ENCODE results near the gene P2RY12. TPM values are rescaled to one million over a fixed set of nuclear protein-coding genes. Genes with fewer than 3 reads are reported as not detected.

The P2RY12 gene
- total and polyA plus RNA-seq, 9 of the 15 experiments (the other 6 are each of a cell fraction or from before 2014, with no cell fraction given): not detected

DNA sequence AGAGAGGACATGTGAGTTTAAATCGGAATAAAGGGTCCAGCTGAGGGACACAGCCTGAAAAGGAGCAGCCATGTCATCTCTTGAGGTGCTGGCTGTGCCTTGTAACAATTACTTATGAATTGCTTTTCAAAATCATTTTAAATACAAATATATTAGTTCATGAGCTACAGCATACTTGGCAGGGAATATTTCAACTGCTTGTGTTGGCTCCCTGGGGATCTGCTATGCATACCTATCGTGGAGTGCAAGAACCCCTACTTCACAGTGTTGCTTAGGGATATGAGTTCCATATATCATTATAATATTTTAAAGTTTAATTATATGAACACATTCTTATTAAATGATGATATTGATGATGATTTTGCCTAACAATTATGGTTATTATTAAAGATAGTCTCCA, 87.1 kb downstream of the P2RY12 start:
- ChIA-PET CTCF (ENCODE audit: low intra/inter-chr PET ratio) (no interaction called here), POLR2A (no interaction called here)
- ATAC-seq: no peak
- FAIRE-seq: no peak
- DNase-seq (ENCODE audit: extremely low read depth in 1 of 4, low spot score in 3 of 4): no peak
- no TSS peak for BruUV-seq (replicated peaks)
- Histone ChIP-seq H3K27me3 (ENCODE audit: control insufficient read depth in 2 of 2, insufficient read depth in 2 of 2, low read length in 2 of 2) (peaks cover 18 to 19% of the 10 kb centered on the region in 2 experiments; a peak in 4 of 5 replicates), H3K79me2 (ENCODE audit: control insufficient read depth, insufficient read depth, low read length) (no peaks in the 10 kb centered on the region), H3K27ac (ENCODE audit: extremely low read depth, low read depth, low read length) (no peak overlapping the region), H3K4me3 (no peak overlapping the region), H3K36me3 (ENCODE audit: control insufficient read depth, insufficient read depth, low read length) (no peaks in the 10 kb centered on the region), H3K9ac (ENCODE audit: insufficient read depth in 1 of 2, low read depth in 2 of 2, low read length in 2 of 2) (no peak overlapping the region), H3K4me1 (replicated peaks in 1 of 2; ENCODE audit: control insufficient read depth in 2 of 2, insufficient read depth in 2 of 2, low read length in 2 of 2) (no peaks in the 10 kb centered on the region), H4K20me1 (replicated peaks; ENCODE audit: control insufficient read depth, insufficient read depth, low read length) (no peaks in the 10 kb centered on the region; the same call in 1 of the 2 replicates), H3K4me2 (ENCODE audit: insufficient read depth, low read length) (no peak overlapping the region), H2AFZ (ENCODE audit: low read depth, low read length) (no peak overlapping the region), H3K9me3 (replicated peaks; ENCODE audit: control insufficient read depth, insufficient read depth, low read depth, low read length) (no peaks in the 10 kb centered on the region), H3K9me1 (ENCODE audit: control insufficient read depth, insufficient read depth, low read length) (no peaks in the 10 kb centered on the region)
- intact Hi-C loops (cut with micrococcal nuclease): no loop called here
- TF ChIP-seq TGIF2 (CRISPR knock-in tag; IDR thresholded peaks at IDR 0.05): no peak
- 0% methylated on average over 2 of the region's 2 CpGs for WGBS (ENCODE audit: insufficient coverage, low coverage, missing lambda C conversion rate)
- in situ Hi-C loops (cut with MboI): no loop called here

DNA sequence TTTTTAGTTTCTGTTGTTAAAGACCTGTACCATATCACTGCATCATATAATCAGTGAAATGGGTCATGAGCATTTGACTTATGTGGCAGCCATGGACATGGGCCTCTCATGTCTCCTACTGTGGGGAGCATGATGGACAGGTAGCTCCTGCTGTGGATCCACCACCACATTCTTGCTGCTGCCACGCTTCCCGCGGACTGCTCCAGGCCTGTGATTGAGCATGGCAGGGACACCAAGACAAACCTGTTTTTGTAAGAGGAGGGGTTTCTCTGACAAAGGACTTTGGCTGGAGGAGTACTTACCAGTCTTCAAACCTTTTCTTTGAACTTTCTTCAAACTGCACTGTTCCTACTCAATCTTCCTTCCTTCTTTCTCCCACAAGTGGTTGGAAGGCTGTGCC, 88.3 kb downstream of the P2RY12 start:
- intact Hi-C loops (cut with micrococcal nuclease) (no loop called here), in situ Hi-C loops (cut with MboI) (no loop called here)
- WGBS (ENCODE audit: insufficient coverage, low coverage, missing lambda C conversion rate): 0% methylated on average over 3 of the region's 3 CpGs
- Histone ChIP-seq H3K27me3 (ENCODE audit: control insufficient read depth in 2 of 2, insufficient read depth in 2 of 2, low read length in 2 of 2) (peaks cover 18 to 19% of the 10 kb centered on the region in 2 experiments; a peak in 4 of 5 replicates), H2AFZ (ENCODE audit: low read depth, low read length) (no peak overlapping the region), H3K4me1 (replicated peaks in 1 of 2; ENCODE audit: control insufficient read depth in 2 of 2, insufficient read depth in 2 of 2, low read length in 2 of 2) (no peaks in the 10 kb centered on the region), H3K9me3 (replicated peaks; ENCODE audit: control insufficient read depth, insufficient read depth, low read depth, low read length) (no peaks in the 10 kb centered on the region), H3K4me2 (ENCODE audit: insufficient read depth, low read length) (no peak overlapping the region), H3K9me1 (ENCODE audit: control insufficient read depth, insufficient read depth, low read length) (no peaks in the 10 kb centered on the region), H3K79me2 (ENCODE audit: control insufficient read depth, insufficient read depth, low read length) (no peaks in the 10 kb centered on the region), H3K9ac (ENCODE audit: insufficient read depth in 1 of 2, low read depth in 2 of 2, low read length in 2 of 2) (no peak overlapping the region), H4K20me1 (replicated peaks; ENCODE audit: control insufficient read depth, insufficient read depth, low read length) (no peaks in the 10 kb centered on the region; the same call in 1 of the 2 replicates), H3K36me3 (ENCODE audit: control insufficient read depth, insufficient read depth, low read length) (no peaks in the 10 kb centered on the region), H3K4me3 (no peak overlapping the region), H3K27ac (ENCODE audit: extremely low read depth, low read depth, low read length) (no peak overlapping the region)
- DNase-seq (ENCODE audit: extremely low read depth in 1 of 4, low spot score in 3 of 4) (no peak), FAIRE-seq (no peak), ATAC-seq (no peak)
- BruUV-seq (replicated peaks): no TSS peak
- ChIA-PET CTCF (ENCODE audit: low intra/inter-chr PET ratio) (no interaction called here), POLR2A (no interaction called here)
- TF ChIP-seq BDP1 (IDR thresholded peaks at IDR 0.05; ENCODE audit: insufficient read depth, insufficient read length): no peak

Measured in K562 (cell line).